Measurements from ENCODE around the gene SEPTIN11.

The SEPTIN11 gene

GRCh38 chr4:76948443-76949275 lies 893 bp upstream of the SEPTIN11 start (continued):
- TF ChIP-seq ZNF416 (tag by site-specific recombination; IDR thresholded peaks at IDR 0.05) (no peak), ZNF660 (tag by site-specific recombination; IDR thresholded peaks at IDR 0.05) (no peak), ZNF324 (tag by site-specific recombination; IDR thresholded peaks at IDR 0.05) (no peak), ZNF555 (tag by site-specific recombination; conservative IDR thresholded peaks at IDR 0.05) (no peak), ZNF404 (tag by site-specific recombination; IDR thresholded peaks at IDR 0.05) (no peak), ZNF16 (tag by site-specific recombination; IDR thresholded peaks at IDR 0.05; ENCODE audit: low read depth) (no peak), ZNF140 (tag by site-specific recombination; IDR thresholded peaks at IDR 0.05) (no peak), ZNF341 (tag by site-specific recombination; IDR thresholded peaks at IDR 0.05; ENCODE audit: low read depth) (peak; percentile 88), ZNF24 (tag by site-specific recombination; IDR thresholded peaks at IDR 0.05) (no peak), MEIS1 (CRISPR knock-in tag; IDR thresholded peaks at IDR 0.05; ENCODE audit: borderline replicate concordance) (no peak), ZNF654 (tag by site-specific recombination; IDR thresholded peaks at IDR 0.05; ENCODE audit: low read depth) (no peak), ZEB2 (tag by site-specific recombination; IDR thresholded peaks at IDR 0.05) (no peak), EGR2 (tag by site-specific recombination; IDR thresholded peaks at IDR 0.05; ENCODE audit: low read depth) (peak; percentile 61), ZBTB8A (tag by site-specific recombination; IDR thresholded peaks at IDR 0.05) (no peak), ZNF335 (tag by site-specific recombination; conservative IDR thresholded peaks at IDR 0.05) (peak; percentile 89; the same call in 1 of the 2 replicates), ZFHX2 (tag by site-specific recombination; conservative IDR thresholded peaks at IDR 0.05) (peak; percentile 87), KLF16 (tag by site-specific recombination; IDR thresholded peaks at IDR 0.05) (no peak), SALL2 (tag by site-specific recombination; IDR thresholded peaks at IDR 0.05; ENCODE audit: borderline replicate concordance) (no peak), PRDM10 (tag by site-specific recombination; IDR thresholded peaks at IDR 0.05) (peak; percentile 9; the same call in 1 of the 2 replicates), PRDM1 (tag by site-specific recombination; IDR thresholded peaks at IDR 0.05) (no peak), ZNF394 (tag by site-specific recombination; IDR thresholded peaks at IDR 0.05; ENCODE audit: borderline replicate concordance) (peak; percentile 85), ZNF473 (tag by site-specific recombination; IDR thresholded peaks at IDR 0.05) (no peak), RBAK (tag by site-specific recombination; IDR thresholded peaks at IDR 0.05) (no peak), ZNF664 (tag by site-specific recombination; IDR thresholded peaks at IDR 0.05) (no peak), ZNF37A (tag by site-specific recombination; IDR thresholded peaks at IDR 0.05) (no peak), ZNF704 (tag by site-specific recombination; IDR thresholded peaks at IDR 0.05) (no peak), KLF7 (tag by site-specific recombination; IDR thresholded peaks at IDR 0.05; ENCODE audit: borderline replicate concordance) (no peak), SP3 (tag by site-specific recombination; IDR thresholded peaks at IDR 0.05) (peak; percentile 44), ZNF169 (tag by site-specific recombination; IDR thresholded peaks at IDR 0.05) (no peak), INSM2 (tag by site-specific recombination; IDR thresholded peaks at IDR 0.05) (no peak), ZNF391 (tag by site-specific recombination; IDR thresholded peaks at IDR 0.05; ENCODE audit: borderline replicate concordance, low read depth) (no peak), ELK4 (IDR thresholded peaks at IDR 0.05; ENCODE audit: borderline replicate concordance, low read depth, low read length) (no peak), GLIS1 (tag by site-specific recombination; IDR thresholded peaks at IDR 0.05) (peak; percentile 9; the same call in 1 of the 2 replicates)
